BE2C (cell line): Measurements from ENCODE around the gene SMNDC1.

ENCODE experiments used
- DNase-seq: peaks from one replicate; pipeline ENCODE4 v3.0.0-alpha.2; 2020
- H3K27me3 ChIP-seq: fragments of 250-450 bp; sonication (Bioruptor Pico); 2 replicates; pipeline ENCODE4 v1.5.1; 2020; ENCODE audit warnings: mild to moderate bottlenecking
- H3K36me3 ChIP-seq: fragments of 250-450 bp; sonication (Bioruptor Pico); 2 replicates; pipeline ENCODE4 v1.5.1; 2020; ENCODE audit warnings: mild to moderate bottlenecking
- H3K4me1 ChIP-seq: fragments of 250-450 bp; sonication (Bioruptor Pico); 2 replicates; pipeline ENCODE4 v1.5.1; 2020
- H3K4me3 ChIP-seq: 2 replicates; pipeline ENCODE4 v1.5.1; 2011; ENCODE audit warnings: low read depth, low read length
- H3K9me3 ChIP-seq: fragments of 250-450 bp; sonication (Bioruptor Pico); 2 replicates; pipeline ENCODE4 v1.5.1; 2020
- CTCF ChIP-seq: IDR thresholded peaks from 2 replicates; pipeline ENCODE4 v1.5.1; 2012; ENCODE audit warnings: mild to moderate bottlenecking, low read depth, low read length

Gene SMNDC1

DNA sequence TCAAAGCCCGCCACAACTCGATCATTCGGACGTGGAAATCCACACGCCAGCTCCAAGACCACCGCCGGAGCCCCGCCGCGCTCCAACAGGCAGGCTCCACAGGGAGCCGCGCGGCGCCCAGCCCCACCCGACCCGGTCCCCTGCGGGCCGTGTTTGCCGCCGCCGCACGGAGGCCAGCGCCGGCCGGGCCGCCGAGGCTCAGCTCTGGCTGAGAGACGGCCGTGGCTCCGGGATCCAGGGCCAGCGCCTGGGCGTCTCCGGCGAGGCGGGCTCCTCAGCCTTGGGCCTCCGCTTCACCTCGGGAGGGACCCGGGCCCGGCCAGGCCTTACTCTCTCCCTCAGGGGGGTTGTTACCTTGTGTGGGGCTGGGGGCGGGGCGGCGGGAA lies 333 bp downstream of the SMNDC1 start:
- peak overlapping the region; percentile 94 for H3K4me3 ChIP-seq
- H3K4me1 ChIP-seq = no peaks in the 10 kb centered on the region
- peaks cover 44% of the 10 kb centered on the region for H3K36me3 ChIP-seq
- H3K27me3 ChIP-seq = no peaks in the 10 kb centered on the region
- DNase-seq = no peak
- H3K9me3 ChIP-seq = no peaks in the 10 kb centered on the region
- no peak for TF ChIP-seq CTCF

GRCh38 chr10:110303681-110304080 lies 1.0 kb downstream of the SMNDC1 start:
- no peaks in the 10 kb centered on the region for H3K9me3 ChIP-seq
- no peak for DNase-seq
- peak overlapping the region; percentile 94 for H3K4me3 ChIP-seq
- no peaks in the 10 kb centered on the region for H3K4me1 ChIP-seq
- H3K36me3 ChIP-seq = peaks cover 51% of the 10 kb centered on the region
- TF ChIP-seq CTCF = no peak
- no peaks in the 10 kb centered on the region for H3K27me3 ChIP-seq

DNA sequence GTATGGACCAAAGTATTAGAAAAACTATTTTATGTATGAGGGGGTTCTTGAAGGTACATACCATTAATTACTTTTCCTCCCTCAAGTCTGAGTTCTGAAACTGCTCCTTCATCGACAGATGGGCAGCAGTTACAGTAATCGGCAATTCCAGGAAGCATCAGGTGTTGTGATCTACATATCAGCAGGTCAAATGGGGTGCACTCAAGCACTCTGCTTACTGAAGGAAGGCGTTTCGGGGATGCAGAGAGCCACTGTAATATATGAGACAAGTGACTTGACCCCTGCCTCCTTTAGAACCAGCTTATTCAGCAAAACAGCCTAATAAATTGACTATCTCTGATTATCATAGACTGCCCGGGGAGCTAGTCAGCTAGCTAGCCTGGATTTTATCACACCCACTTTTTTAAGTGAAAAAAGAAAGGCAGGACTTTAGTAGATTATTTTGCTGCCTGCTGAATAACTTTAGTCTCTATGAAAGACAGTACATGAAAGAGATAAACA lies 4.2 kb downstream of the SMNDC1 start:
- no peak for DNase-seq
- Histone ChIP-seq H3K36me3 (peaks cover 82% of the 10 kb centered on the region), H3K4me1 (no peaks in the 10 kb centered on the region), H3K4me3 (no peak overlapping the region), H3K9me3 (no peaks in the 10 kb centered on the region), H3K27me3 (no peaks in the 10 kb centered on the region)
- TF ChIP-seq CTCF = no peak

- Histone ChIP-seq H3K27me3 (no peaks in the 10 kb centered on the region), H3K4me3 (no peak overlapping the region), H3K9me3 (no peaks in the 10 kb centered on the region), H3K4me1 (no peaks in the 10 kb centered on the region), H3K36me3 (peaks cover 100% of the 10 kb centered on the region)
- TF ChIP-seq CTCF = no peak
- DNase-seq = no peak
These were observed 7.8 kb downstream of the SMNDC1 start for GRCh38 chr10:110296966-110297365.

GRCh38 chr10:110286841-110287240 lies 17.9 kb downstream of the SMNDC1 start:
- peaks cover 46% of the 10 kb centered on the region for H3K36me3 ChIP-seq
- TF ChIP-seq CTCF = no peak
- DNase-seq = no peak
- no peaks in the 10 kb centered on the region for H3K27me3 ChIP-seq
- H3K9me3 ChIP-seq = no peaks in the 10 kb centered on the region
- H3K4me3 ChIP-seq = no peak overlapping the region
- no peaks in the 10 kb centered on the region for H3K4me1 ChIP-seq

- Histone ChIP-seq H3K4me3 (no peak overlapping the region), H3K27me3 (no peaks in the 10 kb centered on the region), H3K9me3 (no peaks in the 10 kb centered on the region), H3K4me1 (no peaks in the 10 kb centered on the region), H3K36me3 (peaks cover 38% of the 10 kb centered on the region)
- no peak for TF ChIP-seq CTCF
- DNase-seq = no peak
These were observed 19.2 kb downstream of the SMNDC1 start for GRCh38 chr10:110285501-110285900.
